T-helper 1 cell treated with Interleukin-12 subunit alpha and Interleukin-12 subunit beta and Interleukin-4 antibody, amounts not matched to agents 30 ng/mL and 1 ng/mL, for 36 hours (primary cell): ENCODE measurements around the gene SLC5A10. TPM values are rescaled to one million over a fixed set of nuclear protein-coding genes. Genes with fewer than 3 reads are reported as not detected.

ENCODE experiments used
- intact Hi-C: fragments of 100-400 bp; cut with micrococcal nuclease; formaldehyde crosslinking; loops from one replicate; pipeline ENCODE4 v1.15.1; 2024
- total RNA-seq: library from RNA; stranded (reverse); gene quantifications from 2 replicates; pipeline ENCODE4 v1.2.3, GENCODE V29; 2022

The SLC5A10 gene
- total RNA-seq, 1 donor from 2014 or later, result not detected

DNA sequence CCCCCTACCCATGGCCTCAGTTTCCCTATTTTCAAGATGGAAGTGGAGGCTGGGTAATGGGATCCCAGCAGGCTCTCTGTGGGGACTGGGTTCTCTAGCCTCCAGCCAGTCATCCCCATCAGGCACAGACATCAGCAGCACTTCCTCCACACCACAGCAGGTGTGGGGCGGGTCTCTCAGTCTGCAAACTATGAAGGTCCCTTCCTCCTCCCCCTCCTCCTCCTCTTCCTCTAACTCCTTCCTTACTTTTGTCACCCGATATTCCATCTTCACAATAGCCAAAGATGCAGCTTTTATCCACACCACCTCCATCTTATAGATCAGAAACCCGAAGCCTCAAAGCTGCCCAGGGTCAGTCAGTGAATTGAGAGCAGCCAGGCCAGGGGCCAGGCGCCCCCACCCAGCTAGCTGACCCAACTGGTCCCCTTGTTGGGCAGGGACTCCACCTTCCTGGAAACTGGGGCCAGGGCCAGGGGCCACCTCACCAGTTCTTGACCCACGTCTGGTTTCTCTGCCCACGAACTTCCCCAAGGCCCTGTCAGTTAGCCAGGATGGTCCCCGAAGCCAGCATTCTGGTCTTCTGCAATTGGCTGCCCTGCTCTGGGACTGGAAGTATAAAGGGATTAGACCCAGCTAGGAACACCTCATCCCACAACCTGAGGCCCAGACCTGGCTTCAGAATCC lies 50.1 kb downstream of the SLC5A10 start:
- intact Hi-C loops, result loop anchor here (5.0 kb wide), 1 partner anchor 80 kb away; no protein-coding TSS in a partner anchor

- intact Hi-C loops, result loop anchor here (5.0 kb wide), 1 partner anchor 81 kb away; no protein-coding TSS in a partner anchor
Measured at GRCh38 chr17:19002805-19003542, 51.0 kb downstream of the SLC5A10 start.

- intact Hi-C loops, result loop anchor here (1.0 to 5.0 kb wide), 3 partner anchors 81 to 145 kb away; partner anchors contain the start of gene PRPSAP2
Measured at GRCh38 chr17:19003543-19004420, 51.8 kb downstream of the SLC5A10 start.

- intact Hi-C loops, result loop anchor here (1.0 to 5.0 kb wide), 3 partner anchors 82 to 146 kb away; partner anchors contain the start of gene PRPSAP2
Measured at GRCh38 chr17:19004421-19005136, 52.6 kb downstream of the SLC5A10 start, which contains the start of gene FAM83G. FAM83G (minus strand) TSS chr17:19004764; CDS start chr17:19004041, 723 bp downstream.

DNA sequence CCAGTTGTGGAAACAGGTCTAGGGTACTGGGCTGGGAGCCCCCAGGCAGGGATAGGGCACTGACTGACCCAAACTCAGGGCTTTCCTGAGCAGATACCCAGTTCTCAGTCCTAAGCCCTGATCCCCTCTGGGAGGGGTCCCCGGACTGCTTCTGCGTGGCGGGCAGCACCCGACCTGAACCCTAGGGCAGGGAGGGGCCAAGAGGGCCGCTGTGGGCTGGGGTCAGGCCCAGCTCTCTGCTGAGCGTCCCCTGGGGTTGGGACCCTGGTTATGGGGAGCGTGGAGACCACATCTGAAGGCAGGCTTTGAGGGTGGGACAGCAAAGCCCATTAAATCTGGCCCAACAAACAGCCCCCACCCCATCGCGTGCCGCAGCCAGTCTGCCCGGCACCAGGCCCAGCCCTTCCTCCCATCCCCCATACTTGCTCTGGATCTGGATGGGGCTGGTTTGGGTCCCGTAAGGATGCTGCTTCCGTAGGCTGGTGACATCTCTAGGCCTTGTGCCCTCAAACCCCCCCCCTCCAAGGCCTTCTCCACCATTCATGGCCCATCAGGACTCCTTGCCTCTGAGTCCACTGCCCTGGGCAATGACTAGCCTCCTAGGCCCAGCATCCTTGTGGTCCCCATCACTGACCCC lies 53.3 kb downstream of the SLC5A10 start:
- intact Hi-C loops, result no loop called here

GRCh38 chr17:19005789-19006430 lies 53.9 kb downstream of the SLC5A10 start:
- intact Hi-C loops, result no loop called here

- intact Hi-C loops, result no loop called here
Measured at GRCh38 chr17:19006698-19007097, 54.7 kb downstream of the SLC5A10 start.

GRCh38 chr17:19009970-19010369 lies 58.0 kb downstream of the SLC5A10 start:
- intact Hi-C loops, result no loop called here

- intact Hi-C loops, result no loop called here
Measured at GRCh38 chr17:19010729-19011505, 59.0 kb downstream of the SLC5A10 start.

DNA sequence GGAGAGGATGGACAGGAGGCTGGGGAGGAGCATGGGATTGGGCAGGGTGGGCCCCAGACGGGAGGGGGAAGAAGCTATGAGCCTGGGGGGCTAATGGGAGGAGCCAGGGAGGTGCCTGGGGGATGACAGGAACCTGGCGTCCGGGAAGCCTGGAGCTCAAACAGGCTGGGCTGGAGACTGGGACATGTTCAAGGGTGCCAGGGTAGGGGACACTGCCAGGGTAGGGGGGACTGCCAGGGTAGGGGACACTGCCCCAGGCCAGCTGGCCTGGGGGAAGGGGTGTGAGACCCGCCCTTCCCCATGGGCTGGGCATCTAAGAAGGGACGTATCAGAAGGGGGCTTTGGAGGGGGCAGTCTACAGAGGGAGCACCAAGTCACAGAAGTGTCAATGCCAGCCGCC lies 59.6 kb downstream of the SLC5A10 start:
- intact Hi-C loops, result no loop called here

DNA sequence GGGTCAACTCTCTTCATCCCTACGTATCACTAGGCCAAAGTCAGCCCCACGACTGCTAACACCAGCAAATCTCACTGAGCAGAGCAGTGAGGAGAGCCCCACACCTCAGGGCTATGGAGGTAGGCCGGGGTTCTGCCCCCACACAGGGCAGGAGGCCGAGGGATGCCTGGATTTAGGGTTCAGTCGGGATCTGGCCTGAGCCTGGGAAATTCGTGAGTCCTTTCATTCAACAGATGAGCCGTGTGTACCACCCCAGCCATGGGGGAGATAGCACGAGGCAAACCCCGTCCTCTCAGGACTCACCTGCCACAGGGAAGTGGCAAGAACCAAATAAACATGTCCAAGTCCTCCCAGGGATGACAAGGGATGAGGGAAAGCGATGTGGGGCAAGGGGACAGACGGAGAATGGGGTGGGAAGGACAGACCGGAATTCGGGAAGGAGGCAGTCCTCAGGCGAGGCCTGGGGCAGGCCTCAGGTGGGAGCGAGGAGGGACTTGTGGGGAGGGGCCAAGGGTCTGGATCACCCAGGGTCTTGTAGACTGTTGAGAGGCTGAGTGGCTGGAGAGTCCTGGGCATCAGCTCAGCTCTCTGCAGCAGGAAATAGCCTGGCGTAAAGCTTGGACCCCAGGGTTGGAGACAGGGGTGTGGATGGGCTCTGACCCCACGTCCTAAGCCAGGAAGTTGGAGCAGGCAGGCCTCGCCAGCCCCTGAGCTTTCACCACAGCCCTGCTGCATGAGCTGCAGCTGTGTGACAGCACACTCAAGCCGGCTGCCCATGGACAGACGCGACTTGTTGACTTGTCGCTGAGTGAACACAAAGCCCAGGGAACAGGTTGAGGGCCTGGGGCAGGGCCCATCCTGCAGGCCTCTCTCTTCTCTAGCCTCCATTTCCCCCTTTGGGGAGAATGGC lies 60.5 kb downstream of the SLC5A10 start:
- intact Hi-C loops, result no loop called here

DNA sequence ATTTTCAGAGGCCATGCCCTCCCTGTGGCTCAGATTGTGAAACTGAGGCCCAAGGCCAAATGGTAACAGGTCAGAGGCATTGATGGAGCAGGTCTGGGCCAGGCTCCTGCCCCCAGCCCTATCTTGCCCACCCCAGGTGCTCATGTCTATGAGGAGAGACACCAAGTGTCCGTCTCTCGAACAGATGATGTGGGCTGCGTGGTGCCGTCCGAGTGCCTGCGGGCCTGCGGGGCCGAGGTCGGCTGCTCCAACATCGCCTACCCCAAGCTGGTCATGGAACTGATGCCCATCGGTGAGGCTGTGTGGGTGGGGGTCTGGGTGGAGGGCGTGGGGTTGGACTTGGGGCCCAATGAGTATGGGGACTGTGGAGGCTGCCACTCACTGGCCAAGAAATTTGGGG lies 61.3 kb downstream of the SLC5A10 start:
- intact Hi-C loops, result no loop called here

DNA sequence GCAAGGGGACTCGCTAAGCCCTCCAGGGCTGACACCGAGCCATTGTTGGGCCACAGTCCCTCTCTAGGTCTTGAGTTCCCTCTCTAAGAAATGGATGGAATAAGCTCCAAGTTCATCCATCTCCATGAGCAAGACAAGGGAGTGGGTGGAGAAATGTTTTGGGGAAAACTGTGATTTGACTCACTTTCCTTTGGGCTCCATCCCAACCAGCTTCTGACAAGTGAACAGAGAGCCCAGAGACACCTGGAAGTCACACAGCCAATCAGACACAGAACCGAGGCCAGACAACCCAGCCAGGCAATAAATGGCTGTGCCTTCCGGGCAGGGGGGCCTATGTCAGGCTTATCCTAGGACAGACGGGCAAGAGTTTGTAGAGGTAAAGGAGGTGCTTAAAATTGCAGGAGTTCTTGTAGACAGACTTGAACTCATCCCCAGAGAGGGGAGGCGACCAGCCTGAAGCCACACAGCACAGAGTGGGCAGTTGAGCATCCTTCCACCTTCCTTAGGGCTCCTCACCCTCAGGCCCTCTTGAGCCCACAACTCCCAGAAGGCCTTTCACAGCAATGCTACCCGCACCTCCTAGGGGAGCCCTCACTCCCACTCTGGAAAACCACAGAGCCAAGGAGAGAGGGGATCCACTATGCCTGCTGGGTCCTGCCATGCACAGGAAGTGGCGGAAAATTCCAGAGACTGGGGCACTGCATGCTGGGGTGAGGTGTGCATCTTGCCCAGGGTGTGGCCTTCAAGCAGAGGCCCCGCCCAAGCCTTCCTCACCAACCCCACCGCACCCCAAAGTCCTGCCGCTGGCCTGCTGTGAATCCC lies 62.1 kb downstream of the SLC5A10 start:
- intact Hi-C loops, result no loop called here

DNA sequence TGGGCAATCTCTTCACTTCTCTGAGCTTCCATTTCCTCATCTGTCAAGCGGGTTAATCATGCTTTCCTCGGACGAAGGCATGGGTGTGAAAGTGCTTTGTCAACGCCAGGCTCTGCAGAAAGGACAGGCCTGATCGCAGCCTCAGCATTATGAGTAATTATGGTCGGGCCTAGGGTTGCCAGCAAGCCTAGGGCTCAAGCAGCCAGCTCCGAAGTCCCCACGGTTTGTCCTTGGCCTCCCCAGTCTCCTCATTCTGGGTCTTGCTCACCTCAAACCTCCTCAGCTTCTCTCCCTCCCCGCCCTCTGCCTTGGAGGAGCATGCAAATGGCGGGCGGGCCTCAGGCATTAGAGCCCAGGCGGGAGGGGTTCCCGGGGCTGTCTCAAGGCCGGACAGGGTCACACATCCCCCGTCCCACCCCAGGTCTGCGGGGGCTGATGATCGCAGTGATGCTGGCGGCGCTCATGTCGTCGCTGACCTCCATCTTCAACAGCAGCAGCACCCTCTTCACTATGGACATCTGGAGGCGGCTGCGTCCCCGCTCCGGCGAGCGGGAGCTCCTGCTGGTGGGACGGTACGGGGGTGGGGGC lies 62.8 kb downstream of the SLC5A10 start:
- intact Hi-C loops, result no loop called here

GRCh38 chr17:19015428-19015827 lies 63.5 kb downstream of the SLC5A10 start:
- intact Hi-C loops, result no loop called here

- intact Hi-C loops, result no loop called here
Measured at GRCh38 chr17:19016297-19016696, 64.3 kb downstream of the SLC5A10 start.

- intact Hi-C loops, result no loop called here
Measured at GRCh38 chr17:19016881-19017280, 64.9 kb downstream of the SLC5A10 start.
